Temporal lobe (tissue), 1 donor: ENCODE measurements around the gene IREB2. TPM values are rescaled to one million over a fixed set of nuclear protein-coding genes. Genes with fewer than 3 reads are reported as not detected.

Source experiments
- total RNA-seq: library from RNA; depleted of rRNA; stranded (reverse); fragments of >200 nt; gene quantifications from one replicate; pipeline ENCODE4 v1.2.3, GENCODE V29; 2014

The IREB2 gene
- total RNA-seq, 1 donor from 2014 or later: 70.6 TPM

Other genes with a start within 250 kb of the IREB2 start
- gene ACSBG1, start 203.7 kb upstream of the IREB2 start, total RNA-seq: 3.0 TPM
- gene DNAJA4, start 173.7 kb upstream of the IREB2 start, total RNA-seq: 23.1 TPM
- gene SKIC8, start 138.6 kb upstream of the IREB2 start, total RNA-seq: 39.8 TPM
- gene CRABP1, start 97.9 kb upstream of the IREB2 start, total RNA-seq: 16.5 TPM
- 0.49 TPM for gene HYKK, start 69.4 kb downstream of the IREB2 start, total RNA-seq
- 100 TPM for gene PSMA4, start 102.2 kb downstream of the IREB2 start, total RNA-seq
- 2.0 TPM for gene CHRNA5, start 127.3 kb downstream of the IREB2 start, total RNA-seq
- under 0.01 TPM for gene CHRNA3, start 182.8 kb downstream of the IREB2 start, total RNA-seq
- gene CHRNB4, start 203.0 kb downstream of the IREB2 start, total RNA-seq: 0.98 TPM